Measurements from ENCODE around the gene NUP98. TPM values are rescaled to one million over a fixed set of nuclear protein-coding genes. Genes with fewer than 3 reads are reported as not detected.
"Not testable (repeated sequence)": the region's sequence is repeated elsewhere in the genome, so short reads cannot be mapped to it uniquely, and the experiment has no call there.

The NUP98 gene
- total RNA-seq, 2 donors from 2014 or later: 135 to 216 TPM

DNA sequence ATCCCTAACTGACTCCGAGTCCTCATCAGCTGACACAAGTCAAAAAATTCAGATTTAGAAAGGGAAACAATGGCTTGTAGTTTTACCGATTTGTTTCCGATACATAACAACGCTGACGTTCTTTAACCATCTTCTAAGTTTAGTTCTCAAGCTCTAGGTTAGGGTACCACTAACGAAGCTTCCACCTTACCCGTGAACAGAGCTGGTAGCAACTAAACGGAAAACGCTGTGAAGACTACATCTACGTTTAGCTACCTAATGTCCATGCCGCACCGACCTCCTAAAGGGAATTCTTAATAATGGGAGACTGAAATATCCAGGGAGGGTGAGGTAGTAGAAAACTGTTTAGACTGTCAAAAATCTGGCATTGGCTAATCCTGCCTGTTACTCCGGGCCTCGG lies 1.0 kb downstream of the NUP98 start:
- DNase-seq (ENCODE audit: low spot score): no peak
- Histone ChIP-seq H3K27me3 (replicated peaks; ENCODE audit: insufficient read depth) (no peaks in the 10 kb centered on the region), H3K9me3 (no peaks in the 10 kb centered on the region), H3K4me3 (peak overlapping the region; percentile 94), H3K36me3 (peaks cover 11% of the 10 kb centered on the region), H3K4me1 (ENCODE audit: control insufficient read depth in 1 of 2, low read depth in 2 of 2) (peaks cover 17 to 27% of the 10 kb centered on the region in 2 donors), H3K27ac (peak overlapping the region in 1 of 2 donors; percentile 89)
- TF ChIP-seq, protein P1, sequence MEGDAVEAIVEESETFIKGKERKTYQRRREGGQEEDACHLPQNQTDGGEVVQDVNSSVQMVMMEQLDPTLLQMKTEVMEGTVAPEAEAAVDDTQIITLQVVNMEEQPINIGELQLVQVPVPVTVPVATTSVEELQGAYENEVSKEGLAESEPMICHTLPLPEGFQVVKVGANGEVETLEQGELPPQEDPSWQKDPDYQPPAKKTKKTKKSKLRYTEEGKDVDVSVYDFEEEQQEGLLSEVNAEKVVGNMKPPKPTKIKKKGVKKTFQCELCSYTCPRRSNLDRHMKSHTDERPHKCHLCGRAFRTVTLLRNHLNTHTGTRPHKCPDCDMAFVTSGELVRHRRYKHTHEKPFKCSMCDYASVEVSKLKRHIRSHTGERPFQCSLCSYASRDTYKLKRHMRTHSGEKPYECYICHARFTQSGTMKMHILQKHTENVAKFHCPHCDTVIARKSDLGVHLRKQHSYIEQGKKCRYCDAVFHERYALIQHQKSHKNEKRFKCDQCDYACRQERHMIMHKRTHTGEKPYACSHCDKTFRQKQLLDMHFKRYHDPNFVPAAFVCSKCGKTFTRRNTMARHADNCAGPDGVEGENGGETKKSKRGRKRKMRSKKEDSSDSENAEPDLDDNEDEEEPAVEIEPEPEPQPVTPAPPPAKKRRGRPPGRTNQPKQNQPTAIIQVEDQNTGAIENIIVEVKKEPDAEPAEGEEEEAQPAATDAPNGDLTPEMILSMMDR (IDR thresholded peaks at IDR 0.05): no peak
- no peak for ATAC-seq (ENCODE audit: insufficient number of reproducible peaks, low FRiP score, low read depth)

DNA sequence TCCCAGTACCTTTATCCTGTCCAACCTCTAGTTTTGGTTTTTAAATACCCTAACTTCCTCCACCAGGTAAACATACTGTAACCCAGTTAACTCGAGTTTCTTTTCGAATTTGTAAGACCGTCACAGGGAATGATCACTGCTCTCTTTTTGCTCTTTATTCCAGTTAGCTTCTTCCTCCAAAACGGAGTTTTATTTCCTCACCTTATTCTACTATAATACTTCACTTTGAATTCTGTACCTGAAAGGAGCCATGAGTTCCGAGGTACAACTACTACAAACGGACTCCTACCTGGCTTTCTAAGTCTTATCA lies 1.4 kb downstream of the NUP98 start:
- peak overlapping the region in 1 of 2 donors; percentile 89 for H3K27ac ChIP-seq
- ATAC-seq (ENCODE audit: insufficient number of reproducible peaks, low FRiP score, low read depth) (no peak), DNase-seq (ENCODE audit: low spot score) (no peak)
- TF ChIP-seq, protein P1 (IDR thresholded peaks at IDR 0.05): no peak
- H3K27me3 ChIP-seq (replicated peaks; ENCODE audit: insufficient read depth): no peaks in the 10 kb centered on the region
- H3K4me3 ChIP-seq: peak overlapping the region; percentile 94
- peaks cover 11% of the 10 kb centered on the region for H3K36me3 ChIP-seq
- H3K4me1 ChIP-seq (ENCODE audit: control insufficient read depth in 1 of 2, low read depth in 2 of 2): peaks cover 17 to 27% of the 10 kb centered on the region in 2 donors
- no peaks in the 10 kb centered on the region for H3K9me3 ChIP-seq

DNA sequence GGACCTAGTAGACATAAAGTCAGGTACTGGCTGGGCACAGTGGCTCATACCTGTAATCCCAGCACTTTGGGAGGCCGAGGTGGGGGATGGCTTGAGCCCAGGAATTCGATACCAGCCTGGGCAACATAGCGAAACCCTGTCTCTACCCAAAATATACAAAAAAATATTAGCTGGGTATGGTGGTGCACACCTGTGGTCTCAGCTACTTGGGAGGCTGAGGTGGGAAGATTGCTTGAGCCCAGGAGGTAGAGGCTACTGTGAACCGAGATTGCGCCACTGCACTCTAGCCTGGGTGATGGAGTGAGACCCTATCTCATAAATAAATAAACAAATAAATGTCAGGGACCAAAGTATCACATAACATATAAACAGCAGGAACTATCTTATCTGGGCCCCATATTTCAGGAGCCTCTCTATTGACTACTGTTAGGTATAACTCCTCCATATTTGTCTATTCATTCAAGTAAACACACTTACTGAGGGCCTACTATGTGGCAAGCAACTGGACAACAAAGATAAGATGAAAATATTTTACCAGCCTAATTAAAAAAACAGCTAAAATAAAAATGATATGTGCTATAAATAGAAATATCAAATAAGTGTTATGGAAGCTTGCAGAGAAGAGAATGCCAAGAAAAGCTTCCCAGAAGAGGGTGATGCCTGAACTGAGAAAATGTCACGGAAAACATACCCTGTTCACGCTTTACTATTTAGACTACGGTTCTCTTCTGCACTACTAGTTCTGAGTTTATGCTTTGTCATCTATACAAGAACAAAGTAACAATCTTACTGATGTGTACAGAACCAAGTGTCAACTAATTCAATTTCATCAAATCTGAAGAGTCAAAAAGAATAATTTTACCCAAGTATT lies 2.0 kb downstream of the NUP98 start:
- peak overlapping the region in 1 of 2 donors; percentile 89 for H3K27ac ChIP-seq

DNA sequence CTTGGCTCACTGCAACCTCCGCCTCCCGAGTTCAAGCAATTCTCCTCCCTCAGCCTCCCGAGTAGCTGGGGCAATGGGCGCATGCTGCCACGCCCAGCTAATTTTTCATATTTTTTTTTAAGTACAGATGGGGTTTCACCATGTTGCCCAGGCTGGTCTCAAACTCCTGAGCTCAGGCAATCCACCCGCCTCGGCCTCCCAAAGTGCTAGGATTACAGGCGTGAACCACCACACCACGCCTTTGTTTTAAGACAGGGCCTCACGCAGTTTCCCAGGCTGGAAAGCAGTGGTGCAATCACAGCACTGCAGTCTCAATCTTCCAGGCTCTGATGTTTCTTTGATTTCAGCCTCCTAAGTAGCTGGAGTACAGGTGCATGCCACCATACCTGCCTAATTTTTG lies 3.0 kb downstream of the NUP98 start:
- not testable (repeated sequence) for H3K9me3 ChIP-seq; H3K27ac ChIP-seq; DNase-seq (ENCODE audit: low spot score); ATAC-seq (ENCODE audit: insufficient number of reproducible peaks, low FRiP score, low read depth); H3K27me3 ChIP-seq (replicated peaks; ENCODE audit: insufficient read depth); H3K4me3 ChIP-seq
- Histone ChIP-seq H3K36me3 (peaks cover 11% of the 10 kb centered on the region), H3K4me1 (ENCODE audit: control insufficient read depth in 1 of 2, low read depth in 2 of 2) (peaks cover 17 to 27% of the 10 kb centered on the region in 2 donors)

More for the DNA sequence above, 2.0 kb downstream of the NUP98 start:
- Histone ChIP-seq H3K27me3 (replicated peaks; ENCODE audit: insufficient read depth) (no peaks in the 10 kb centered on the region), H3K36me3 (peaks cover 11% of the 10 kb centered on the region), H3K9me3 (no peaks in the 10 kb centered on the region), H3K4me1 (ENCODE audit: control insufficient read depth in 1 of 2, low read depth in 2 of 2) (peaks cover 17 to 27% of the 10 kb centered on the region in 2 donors), H3K4me3 (peak overlapping the region; percentile 94)
- TF ChIP-seq, protein P1 (IDR thresholded peaks at IDR 0.05): no peak
- DNase-seq (ENCODE audit: low spot score) (no peak), ATAC-seq (ENCODE audit: insufficient number of reproducible peaks, low FRiP score, low read depth) (no peak)

DNA sequence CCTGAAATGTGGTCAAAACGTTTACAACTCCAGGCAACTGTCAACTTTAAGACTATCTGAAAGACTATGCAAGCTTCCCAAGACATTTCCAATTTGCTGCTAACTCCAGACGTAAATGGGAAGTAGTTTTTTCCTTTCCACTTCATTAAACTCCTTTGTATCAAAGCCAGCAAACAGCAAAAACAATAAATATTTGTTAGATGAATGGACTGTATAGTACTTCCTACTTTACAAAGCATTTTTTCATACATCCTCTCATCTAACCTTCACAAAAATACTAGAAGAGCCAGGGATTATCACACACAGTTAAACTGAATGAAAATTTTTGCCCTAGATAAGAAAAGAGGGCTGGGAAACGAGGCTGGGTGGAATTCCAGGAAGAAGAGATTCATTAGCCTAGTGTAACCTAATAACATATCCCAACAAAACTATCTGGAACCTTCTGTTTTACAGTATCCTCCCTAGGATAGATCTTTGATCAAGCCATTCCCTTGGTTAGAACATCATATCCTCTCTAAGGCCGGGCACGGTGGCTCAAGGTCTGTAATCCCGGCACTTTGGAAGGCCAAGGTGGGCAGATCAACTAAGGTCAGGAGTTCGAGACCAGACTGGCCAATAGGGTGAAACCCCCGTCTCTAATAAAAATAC lies 10.4 kb downstream of the NUP98 start:
- TF ChIP-seq, protein P1 (IDR thresholded peaks at IDR 0.05): no peak
- ATAC-seq (ENCODE audit: insufficient number of reproducible peaks, low FRiP score, low read depth): no peak

More for the DNA sequence above, 10.4 kb downstream of the NUP98 start:
- Histone ChIP-seq H3K9me3 (no peaks in the 10 kb centered on the region), H3K27me3 (replicated peaks; ENCODE audit: insufficient read depth) (no peaks in the 10 kb centered on the region), H3K4me1 (ENCODE audit: control insufficient read depth in 1 of 2, low read depth in 2 of 2) (peaks cover 20% of the 10 kb centered on the region in 2 donors), H3K4me3 (no peak overlapping the region), H3K27ac (peak overlapping the region in 1 of 2 donors; percentile 18), H3K36me3 (no peaks in the 10 kb centered on the region)
- no peak for DNase-seq (ENCODE audit: low spot score)
